Hematopoietic multipotent progenitor cell treated with erythropoietin and hydrocortisone succinate and interleukin-3 and kit ligand, for 17 days (in vitro differentiated cells): ENCODE data around the gene MRC2.

Source experiments
- DNase-seq: peaks from one replicate; pipeline ENCODE4 v3.0.0-alpha.2; 2015; ENCODE audit warnings: low spot score

Gene MRC2

DNA sequence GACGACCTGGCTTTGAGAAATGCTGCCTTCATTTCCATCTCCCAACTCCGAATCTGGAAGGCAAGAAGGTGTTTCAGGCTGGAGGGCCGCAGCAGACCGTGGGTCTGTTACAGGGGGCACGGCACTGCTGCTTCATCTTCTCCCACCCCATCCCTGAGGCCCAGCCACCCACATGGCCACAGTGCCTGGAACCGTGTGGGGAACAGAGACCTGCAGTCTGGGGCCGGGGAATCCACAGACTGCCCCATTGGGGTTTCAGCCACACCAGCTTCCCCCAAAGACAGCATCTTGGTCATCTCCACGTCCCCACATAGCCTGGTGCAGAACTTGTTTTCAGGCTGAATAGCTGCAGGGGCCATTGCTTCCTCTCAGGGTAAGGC lies 74.2 kb downstream of the MRC2 start:
- DNase-seq: no peak

DNA sequence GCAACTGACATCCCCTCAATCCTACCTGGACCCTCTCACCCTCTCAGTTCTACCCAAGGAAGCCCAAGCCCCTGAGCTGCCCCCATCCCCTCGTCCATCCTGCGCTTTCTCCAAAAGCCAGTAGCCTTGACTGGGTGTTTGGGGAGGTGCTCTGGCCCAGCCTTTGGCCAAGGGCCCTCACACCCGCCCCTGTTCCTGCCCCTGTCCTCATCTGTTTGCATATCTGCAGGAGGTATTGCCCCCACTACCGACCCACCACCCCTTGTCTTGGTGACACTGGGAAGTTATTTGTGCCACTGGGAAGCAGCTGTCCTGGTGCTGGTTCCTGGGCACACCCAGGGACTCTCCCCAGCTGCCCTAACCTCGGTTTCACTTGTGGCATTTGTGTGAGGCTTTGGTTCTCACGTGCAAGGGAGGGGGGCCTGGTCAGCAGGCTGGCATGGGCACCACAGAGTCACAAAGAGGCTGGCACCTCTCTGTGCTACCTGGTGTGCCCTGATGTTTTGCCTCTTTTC lies 75.3 kb downstream of the MRC2 start:
- no peak for DNase-seq

DNA sequence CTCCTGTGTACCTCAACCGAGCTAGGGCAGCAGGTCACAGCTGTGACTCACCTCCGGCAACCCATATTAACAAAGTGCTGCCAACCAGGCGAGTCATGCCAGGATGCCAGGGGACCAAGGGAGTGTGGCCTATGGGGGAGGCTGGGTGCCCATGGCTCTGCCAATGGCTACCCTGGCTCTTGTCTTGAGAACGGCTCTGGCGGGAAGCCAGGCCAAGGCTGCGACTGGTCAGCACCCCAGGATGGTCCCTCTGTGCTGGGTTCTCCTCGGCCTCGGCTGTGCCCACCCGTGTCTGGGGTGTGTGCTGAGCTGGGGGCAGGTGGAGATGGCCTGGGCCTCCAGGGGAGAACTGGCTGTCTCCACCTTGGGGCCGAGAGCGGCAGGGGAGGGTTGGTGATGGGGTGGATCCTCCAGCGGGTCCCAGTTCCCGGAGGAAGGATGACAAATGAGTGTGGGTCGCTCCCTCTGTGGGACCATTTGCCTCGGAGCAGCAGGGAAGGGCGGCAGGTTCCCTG lies 75.8 kb downstream of the MRC2 start:
- DNase-seq: peak; percentile 55

DNA sequence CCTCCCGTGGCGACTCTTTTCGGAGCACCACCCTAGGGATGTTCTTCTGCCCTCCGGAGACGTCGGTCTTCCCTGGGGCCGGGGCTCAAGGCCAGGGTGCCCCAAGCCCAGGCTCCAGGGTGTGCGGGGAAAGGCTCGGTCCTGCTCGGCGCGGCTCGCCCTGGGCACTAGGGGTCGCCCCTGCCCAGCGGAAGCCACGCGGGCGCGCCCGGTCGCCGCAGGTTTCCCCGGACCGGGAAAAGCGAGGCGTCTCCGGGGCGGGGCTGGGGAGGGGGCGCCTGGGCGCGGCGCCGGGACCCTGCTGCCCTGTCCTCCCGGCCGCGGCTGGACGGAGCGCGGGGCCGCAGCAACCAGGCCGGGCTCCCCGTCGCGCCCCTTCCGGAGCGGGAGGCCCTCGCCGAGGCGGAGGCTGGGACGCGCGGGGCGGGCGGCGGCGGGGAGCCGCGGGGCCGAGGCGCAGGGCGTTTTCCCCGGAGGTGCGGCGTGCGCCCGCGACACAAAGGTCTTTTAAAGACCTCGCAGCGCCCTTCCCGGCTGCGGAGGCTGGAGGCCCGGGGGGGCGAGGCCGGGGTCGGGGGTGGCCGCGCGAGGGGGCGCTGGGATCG lies 76.4 kb downstream of the MRC2 start:
- DNase-seq: peak; percentile 75

DNA sequence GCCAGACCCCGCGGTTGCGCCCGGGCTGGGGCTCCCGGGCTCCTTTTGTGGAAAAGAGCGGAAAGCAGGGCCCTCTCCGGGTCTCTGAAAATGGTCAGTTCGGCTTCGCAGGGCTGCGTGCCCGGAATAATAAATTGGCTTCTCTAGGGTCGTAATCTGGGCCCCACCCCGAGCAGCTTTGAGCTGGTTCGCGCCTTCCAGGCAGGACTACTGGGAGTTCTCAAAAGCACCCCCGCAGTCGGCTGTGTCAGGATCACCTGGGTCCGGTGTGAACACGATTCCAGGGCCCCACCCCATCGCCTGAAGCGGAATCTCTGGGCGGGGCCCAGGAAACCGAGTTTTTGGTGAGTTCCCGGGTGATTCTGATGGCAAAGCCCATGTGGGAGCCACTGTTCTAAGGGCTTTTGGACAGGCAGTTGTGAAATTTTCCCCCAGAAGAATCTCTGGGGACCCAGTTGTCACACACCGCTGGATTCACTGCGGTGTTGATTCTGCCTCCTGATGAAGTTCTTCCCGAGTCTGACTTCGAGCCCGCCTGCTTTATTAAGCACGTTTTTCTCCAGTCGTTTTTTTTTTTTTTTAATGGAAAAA lies 77.0 kb downstream of the MRC2 start:
- no peak for DNase-seq

DNA sequence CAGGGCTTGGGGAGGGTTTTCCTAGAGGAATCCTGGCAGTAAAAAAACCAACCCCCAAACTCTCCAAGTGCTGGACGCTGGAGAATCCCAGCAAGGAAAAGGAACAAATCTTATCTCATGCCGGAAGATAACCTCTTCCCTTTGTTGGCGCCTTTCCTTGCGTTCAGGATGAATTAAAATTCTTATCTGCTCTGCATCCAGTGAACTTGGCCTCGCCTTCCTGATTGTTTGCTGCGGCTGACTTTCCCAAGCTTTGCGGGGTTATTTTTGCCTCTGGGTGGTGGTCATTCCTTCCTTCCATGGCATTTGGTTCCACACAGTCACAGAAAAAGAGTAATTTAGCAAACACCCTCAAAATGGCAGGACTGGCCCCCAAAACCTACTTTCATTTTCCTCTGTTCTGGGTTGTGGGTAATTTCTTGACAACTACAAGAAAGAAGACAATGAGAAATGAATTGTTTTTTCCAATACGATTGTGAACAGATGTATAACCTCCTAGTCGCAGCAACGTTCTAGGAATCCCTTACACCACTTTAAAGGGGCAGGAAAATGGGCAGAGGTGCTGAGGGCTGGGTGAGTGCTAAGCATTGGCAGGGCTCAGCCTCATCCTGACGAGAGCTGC lies 77.8 kb downstream of the MRC2 start:
- no peak for DNase-seq

DNA sequence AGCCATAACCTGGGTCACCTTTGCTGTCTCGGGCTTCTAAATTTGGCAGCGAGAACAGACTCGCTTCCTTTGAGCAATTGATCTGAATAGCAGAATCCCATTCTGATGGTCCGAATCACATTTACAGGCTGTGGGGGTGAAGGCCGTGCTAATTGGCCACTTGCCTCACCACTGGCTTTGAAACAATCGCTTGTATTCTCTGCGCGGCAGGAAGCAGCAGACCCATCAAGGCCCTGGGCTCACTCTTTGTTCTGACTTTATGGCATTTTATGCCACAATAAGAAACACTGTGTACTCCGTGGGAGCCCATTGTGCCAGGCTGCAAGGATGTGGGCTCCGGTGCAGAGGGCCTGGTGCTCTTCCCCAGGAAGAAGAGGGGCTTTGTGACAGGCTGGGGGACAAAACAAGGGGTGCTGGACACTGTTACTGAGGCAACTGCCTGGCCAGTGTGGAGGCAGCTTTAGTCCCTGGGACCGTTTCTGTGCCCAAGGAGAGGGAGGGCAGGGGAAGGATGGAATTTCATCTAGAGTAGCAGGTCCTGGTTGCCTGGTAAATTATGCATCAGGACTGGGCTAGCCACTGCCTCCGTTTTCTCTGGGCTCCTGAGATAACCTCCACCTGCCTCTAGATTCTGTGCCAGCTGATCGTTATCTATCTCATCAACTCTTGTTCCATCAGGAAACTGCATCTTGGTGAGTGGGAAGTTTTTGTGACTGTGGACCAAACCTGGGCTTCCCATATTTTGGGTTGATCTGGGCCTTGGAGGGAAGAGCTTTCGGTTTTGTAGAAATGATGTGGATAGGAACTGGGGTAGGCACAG lies 78.5 kb downstream of the MRC2 start:
- DNase-seq: no peak

DNA sequence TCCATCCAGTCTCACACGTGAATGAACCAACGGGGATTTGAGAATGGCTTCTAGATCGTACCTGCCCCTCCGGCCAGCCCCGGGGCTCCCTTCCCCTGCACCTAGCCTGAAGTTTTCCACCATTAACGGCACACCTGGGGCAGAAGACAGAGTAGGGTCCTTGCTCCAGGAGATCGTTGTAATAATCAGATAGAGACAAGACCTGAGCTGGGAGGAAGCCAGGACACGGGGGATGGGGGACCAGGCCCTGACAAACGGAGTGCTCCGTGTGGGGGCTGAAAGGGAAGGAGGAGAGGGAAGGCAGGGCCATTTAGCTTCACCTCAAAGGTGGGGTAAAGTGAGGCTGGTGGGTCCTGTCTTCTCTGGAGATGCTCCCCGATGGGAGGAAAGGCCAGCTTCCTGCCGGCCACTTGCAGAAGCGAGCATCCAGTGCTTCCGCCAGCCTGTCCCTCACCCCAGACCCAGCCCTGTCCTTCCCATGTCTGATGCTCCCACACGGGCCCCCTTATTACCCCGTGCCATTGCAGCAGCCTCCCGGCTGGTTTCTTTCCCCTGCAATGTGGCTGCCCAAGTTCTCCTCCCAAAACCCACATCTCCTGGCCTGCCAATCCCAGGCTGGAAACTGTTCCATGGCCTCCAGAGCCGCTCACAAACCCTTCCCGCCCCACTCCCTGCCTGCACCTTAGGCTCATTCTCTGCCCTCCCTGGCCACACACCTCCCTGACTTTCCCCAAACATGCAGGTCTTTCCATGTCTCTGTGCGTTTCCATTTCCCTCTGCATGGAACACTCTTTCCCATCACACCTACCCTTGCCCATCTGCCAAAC lies 79.3 kb downstream of the MRC2 start:
- DNase-seq: no peak

DNA sequence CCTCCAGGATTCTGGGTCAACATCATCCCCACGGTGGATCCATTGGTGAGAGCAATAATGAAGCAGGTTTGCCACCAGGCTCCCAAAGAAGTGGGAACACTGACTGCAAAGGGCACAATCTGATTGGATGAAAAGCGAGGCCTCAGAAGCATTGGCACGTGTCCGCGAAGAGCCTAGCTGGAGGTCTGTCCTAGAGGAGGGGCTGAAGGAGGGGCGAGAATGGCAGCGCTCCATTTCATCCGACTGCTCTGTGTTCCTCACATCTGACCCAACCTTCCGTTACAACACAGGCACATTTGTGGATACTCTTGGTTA lies 79.9 kb downstream of the MRC2 start:
- DNase-seq: no peak

DNA sequence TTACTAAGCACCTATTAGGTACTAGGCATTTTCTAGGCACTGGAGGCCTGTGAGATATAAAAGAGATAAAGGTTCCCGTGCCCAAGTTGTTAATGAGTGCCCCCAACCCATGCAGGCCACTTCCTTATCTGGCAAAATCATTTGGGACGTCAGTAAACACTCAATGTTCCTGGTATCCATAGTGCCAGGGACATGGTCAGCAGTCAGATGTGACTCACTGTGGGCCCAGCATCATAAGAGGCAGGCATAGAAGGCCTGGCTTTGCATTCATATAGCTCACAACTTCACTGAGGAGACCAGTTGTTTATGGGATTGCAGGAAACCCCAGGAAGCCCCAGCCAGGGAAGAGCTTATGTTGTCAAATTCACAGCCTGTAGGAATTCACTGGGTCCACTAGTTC lies 81.1 kb downstream of the MRC2 start:
- DNase-seq: no peak

DNA sequence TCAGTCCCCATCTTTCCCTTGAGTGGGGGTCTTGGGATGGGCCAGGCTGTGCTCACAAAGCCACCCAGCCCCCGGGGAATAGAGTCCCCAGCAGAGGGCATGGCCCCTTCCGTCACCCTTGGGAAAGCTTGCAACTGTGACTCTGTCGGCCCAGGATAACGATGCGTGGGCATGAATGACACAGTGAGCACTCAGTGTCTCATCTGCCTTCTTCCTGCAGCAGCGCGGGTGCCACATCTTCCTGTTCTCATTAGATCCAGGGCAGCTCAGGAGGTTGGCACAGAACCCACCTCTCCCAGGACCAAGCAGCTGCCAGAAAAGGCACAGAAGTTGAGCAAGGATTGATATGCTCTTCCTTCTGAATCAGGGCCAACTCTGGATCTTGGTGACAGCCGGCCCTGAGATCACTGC lies 84.7 kb downstream of the MRC2 start:
- no peak for DNase-seq

DNA sequence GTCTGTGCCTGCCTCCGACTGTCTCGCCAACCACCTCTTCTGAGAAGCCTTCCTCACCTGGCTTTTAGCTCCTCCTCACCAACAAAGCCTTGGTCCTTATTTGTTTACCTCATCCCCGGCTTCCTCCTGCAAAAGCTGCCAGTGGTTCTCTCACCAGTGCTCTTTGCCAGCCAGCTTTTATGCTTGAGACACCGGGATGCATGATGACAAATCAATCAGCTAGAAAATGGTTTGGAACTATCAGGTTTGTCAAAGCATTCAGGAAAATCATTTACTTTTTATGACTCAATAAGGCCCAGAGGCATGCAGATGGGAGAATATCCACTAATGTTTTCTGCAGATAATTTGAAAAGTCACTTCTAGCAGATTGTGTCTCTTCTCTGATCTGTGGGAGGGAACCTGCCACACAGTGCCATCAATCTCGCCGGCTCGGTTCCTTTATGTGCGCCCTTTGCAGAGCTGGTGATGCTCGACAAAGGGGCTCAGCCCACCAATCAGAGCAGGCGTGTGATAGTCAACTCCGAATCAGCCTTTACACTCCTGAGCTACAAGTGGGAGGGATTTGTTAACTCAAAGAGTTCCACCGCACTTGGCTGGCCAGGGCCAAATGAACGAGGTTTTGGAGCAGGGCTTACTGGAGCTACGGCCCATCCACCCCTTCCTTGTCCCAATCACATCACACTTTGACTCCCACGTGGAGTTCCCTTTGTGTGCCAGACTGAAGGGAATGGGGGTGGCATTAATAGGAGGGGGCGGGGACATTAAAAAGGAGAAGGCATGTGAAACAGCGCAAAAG lies 85.8 kb downstream of the MRC2 start:
- DNase-seq: no peak

DNA sequence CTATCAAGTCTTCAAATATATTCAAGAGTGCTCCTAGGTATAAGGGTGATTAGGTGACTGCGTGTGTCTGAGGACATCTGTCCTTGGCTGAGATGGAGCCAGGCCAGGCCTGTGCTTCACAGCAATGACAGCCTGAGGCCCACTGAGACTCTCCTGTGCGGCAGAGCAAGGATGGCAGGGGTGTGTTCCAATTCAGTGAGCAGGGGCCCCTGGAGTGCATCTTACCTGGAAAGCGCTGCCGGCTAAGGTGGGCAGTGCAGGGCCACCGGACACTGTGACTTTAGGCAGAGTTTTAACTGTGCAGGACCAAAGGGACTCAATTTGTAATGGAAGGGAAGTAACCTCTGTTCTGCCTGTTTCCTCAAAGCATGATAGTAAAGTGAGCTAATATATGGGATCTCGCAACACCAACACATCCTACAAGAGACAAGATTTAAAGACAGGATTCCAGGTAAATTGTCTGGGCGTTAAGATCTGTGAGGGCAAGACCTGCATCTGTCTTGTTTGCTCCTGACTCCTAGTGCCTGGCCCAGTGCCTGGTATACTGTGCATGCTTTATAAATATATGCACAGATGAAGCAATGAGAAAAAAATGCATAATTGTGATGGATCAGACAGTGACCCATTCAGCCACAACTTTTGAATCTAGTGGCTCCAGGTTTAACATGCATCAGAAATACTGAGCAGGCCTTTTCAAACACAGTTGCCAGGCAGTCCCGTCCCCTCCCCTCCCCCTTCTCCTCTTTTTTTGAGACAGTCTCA lies 86.7 kb downstream of the MRC2 start:
- DNase-seq: no peak

DNA sequence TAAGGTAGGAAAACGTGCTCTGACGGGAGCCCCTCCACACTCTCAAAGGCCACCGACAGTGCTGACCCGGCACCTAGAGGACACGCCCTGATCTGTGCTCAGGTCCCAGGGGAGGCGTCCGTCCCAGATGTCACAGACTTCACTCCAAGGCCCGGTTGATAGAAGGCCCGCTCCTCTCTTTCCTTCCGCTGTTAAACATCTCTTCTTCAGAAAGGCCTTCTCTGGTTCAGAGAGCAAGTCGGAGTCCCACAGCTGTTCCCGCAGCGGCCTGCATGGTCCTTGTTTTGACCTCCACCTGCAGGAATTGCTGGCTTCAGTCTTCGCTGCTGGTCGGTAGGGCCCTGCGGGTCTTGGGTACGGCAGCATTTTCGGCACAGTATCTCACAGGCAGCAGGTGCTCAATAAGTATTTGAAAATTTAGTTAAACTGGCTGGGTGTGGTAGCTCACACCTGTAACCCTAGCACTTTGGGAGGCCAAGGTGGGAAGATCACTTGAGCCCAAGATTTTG lies 88.5 kb downstream of the MRC2 start:
- DNase-seq: no peak

DNA sequence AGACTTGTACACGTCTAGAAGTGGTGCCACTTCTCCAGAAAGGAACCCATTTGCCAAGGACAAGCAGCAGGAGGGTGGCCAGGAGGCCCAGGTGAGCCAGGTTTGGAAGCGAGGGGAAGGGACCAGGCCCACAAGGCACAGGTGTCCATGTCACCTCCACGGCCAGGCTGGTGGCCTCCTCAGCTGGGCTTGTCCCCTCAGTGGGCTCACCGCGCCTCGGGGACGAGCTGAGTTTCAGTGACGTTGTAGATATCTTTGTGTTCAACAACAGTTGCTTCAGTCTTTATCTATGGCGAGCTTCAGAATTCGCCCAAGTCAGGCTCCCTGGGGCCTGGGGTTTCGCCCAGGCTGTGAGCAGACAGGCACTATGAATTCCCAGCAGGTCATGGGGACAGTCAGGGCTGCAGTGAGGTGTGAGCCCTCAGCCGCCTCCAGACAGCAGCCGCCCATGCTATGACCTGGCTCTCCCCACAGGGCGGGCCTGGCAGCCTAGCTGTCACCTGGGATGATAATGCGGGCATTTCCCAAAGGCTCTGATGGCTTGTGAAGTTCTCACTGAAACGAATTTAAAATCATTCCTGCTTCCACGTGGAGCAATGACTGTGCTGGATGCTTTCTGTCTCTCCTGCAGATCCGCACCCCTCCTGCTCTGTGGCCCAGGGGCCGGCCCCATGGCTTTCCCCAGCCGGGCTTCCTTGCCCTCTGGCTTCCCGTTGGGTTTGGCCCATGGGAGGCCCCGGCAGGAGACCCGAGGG lies 89.5 kb downstream of the MRC2 start:
- DNase-seq: no peak

DNA sequence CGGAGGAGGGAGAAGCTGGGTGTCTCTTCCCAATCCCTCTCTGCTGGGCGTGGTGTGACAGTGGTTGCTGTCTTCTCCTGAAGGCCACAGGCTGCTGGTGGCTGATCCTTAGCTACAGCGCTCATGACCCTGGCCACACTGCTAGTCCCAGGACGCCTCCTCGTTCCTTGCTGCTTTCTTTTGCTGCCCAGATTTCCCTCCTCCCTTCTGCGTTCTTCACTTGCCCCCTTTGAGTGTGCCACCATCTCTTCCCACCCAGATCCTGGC lies 90.1 kb downstream of the MRC2 start:
- no peak for DNase-seq

DNA sequence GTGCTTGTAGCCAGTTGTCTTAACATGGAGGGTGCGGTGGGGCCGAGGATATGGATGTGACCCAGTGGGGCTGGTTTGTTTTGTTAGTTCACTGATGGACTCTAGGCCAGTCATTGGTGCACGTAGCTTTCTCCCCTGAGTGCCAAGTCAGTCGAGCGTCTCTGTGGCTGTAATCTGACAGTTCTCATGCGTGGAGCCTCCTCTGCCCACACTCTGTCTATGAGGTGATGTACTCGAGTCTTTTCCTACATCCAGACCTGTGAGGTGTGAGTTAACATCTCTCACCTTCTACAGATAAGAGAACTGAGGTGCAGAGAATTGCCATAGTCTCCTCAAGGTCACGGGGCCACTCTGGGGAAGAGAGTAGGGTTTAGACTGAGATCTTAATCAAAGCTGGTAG lies 90.4 kb downstream of the MRC2 start:
- no peak for DNase-seq

DNA sequence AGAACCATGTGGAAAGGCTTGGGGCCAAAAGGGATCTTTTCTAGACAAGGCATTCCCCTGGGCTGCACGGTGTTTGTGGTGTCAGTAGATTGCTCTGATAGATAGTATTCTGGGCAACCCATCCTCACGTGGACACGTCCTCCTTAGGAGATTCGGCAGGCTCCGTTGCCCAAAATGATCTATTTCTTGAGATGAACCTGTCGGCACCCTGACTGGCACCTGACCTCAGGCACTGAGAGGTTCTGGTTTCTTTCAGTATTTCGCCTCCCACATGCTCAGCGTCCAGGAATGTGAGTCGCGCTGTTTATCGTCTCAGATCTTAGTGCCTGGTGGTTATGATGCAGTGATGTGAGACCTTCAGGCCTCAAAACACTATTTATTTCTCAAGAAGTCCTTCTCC lies 91.0 kb downstream of the MRC2 start:
- DNase-seq: no peak

DNA sequence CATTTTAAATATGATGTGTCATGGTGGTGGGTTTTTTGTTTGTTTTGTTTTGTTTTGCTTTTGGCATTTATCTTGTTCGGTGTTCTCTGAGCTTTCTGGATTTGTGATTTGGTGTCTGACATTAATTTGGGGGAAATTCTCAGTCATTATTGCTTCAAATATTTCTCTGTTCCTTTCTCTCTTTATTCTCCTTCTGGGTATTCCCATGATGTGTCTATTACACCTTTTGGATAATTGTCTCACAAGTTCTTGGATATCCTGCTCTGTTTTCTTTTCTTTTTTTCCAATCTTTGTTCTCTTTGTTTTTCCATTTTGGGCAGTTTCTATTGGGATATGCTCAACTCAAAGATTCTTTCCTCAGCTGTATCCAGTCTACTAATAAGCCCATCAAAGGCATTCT lies 92.1 kb downstream of the MRC2 start:
- DNase-seq: no peak
